Measurements from ENCODE around the gene ZFP91. TPM values are rescaled to one million over a fixed set of nuclear protein-coding genes. Genes with fewer than 3 reads are reported as not detected.

ZFP91 gene
- total and polyA plus RNA-seq, 9 of the 15 experiments (the other 6 are each of a cell fraction or from before 2014, with no cell fraction given): 17.6 to 58.3 (median 34.0) TPM

DNA sequence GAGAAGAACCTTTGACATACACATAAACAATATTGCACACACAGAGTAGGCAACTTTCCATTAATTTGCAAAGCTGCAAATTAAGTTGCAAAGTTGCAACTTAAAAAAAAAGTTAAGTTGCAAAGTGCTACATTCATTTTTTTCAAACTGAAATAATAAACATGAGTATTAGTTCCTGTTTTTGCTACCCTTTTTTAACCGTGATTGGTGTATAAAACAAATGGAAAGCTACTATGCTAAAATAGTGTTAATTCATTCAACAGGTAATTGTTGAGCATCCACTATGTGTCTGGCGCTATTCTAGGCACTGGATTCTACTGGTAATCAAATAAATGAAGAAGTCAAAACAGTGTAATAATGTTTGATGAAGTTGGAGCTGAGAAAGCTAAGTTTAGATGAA, 8.1 kb downstream of the ZFP91 start:
- FAIRE-seq: no peak
- intact Hi-C loops (cut with micrococcal nuclease): no loop called here
- WGBS (ENCODE audit: insufficient coverage, low coverage, missing lambda C conversion rate): 80% methylated on average over 2 of the region's 2 CpGs
- no peak for TF ChIP-seq RBM17 (IDR thresholded peaks at IDR 0.05; ENCODE audit: borderline replicate concordance, low read depth, low read length)
- TF ChIP-seq CREM (IDR thresholded peaks at IDR 0.05; ENCODE audit: low read depth): no peak
- no peak for TF ChIP-seq HDAC1 (IDR thresholded peaks at IDR 0.05)
- no peak for TF ChIP-seq ATF7 (IDR thresholded peaks at IDR 0.05)
- TF ChIP-seq ZNF146 (CRISPR knock-in tag; IDR thresholded peaks at IDR 0.05; ENCODE audit: unreplicated experiment): no peak
- TF ChIP-seq, protein P1, sequence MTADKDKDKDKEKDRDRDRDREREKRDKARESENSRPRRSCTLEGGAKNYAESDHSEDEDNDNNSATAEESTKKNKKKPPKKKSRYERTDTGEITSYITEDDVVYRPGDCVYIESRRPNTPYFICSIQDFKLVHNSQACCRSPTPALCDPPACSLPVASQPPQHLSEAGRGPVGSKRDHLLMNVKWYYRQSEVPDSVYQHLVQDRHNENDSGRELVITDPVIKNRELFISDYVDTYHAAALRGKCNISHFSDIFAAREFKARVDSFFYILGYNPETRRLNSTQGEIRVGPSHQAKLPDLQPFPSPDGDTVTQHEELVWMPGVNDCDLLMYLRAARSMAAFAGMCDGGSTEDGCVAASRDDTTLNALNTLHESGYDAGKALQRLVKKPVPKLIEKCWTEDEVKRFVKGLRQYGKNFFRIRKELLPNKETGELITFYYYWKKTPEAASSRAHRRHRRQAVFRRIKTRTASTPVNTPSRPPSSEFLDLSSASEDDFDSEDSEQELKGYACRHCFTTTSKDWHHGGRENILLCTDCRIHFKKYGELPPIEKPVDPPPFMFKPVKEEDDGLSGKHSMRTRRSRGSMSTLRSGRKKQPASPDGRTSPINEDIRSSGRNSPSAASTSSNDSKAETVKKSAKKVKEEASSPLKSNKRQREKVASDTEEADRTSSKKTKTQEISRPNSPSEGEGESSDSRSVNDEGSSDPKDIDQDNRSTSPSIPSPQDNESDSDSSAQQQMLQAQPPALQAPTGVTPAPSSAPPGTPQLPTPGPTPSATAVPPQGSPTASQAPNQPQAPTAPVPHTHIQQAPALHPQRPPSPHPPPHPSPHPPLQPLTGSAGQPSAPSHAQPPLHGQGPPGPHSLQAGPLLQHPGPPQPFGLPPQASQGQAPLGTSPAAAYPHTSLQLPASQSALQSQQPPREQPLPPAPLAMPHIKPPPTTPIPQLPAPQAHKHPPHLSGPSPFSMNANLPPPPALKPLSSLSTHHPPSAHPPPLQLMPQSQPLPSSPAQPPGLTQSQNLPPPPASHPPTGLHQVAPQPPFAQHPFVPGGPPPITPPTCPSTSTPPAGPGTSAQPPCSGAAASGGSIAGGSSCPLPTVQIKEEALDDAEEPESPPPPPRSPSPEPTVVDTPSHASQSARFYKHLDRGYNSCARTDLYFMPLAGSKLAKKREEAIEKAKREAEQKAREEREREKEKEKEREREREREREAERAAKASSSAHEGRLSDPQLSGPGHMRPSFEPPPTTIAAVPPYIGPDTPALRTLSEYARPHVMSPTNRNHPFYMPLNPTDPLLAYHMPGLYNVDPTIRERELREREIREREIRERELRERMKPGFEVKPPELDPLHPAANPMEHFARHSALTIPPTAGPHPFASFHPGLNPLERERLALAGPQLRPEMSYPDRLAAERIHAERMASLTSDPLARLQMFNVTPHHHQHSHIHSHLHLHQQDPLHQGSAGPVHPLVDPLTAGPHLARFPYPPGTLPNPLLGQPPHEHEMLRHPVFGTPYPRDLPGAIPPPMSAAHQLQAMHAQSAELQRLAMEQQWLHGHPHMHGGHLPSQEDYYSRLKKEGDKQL (CRISPR knock-in tag; IDR thresholded peaks at IDR 0.05; ENCODE audit: borderline replicate concordance): no peak
- no peak for TF ChIP-seq PTRF (tag; IDR thresholded peaks at IDR 0.05)
- no peak for TF ChIP-seq PRPF4 (IDR thresholded peaks at IDR 0.05; ENCODE audit: insufficient read depth, low read depth, low read length, poor library complexity, severe bottlenecking)
- TF ChIP-seq TRIM28 (IDR thresholded peaks at IDR 0.05): no peak
- no peak for TF ChIP-seq CREBBP (IDR thresholded peaks at IDR 0.05; ENCODE audit: low read depth, low read length)
- no peak for TF ChIP-seq SREBF2 (CRISPR knock-in tag; IDR thresholded peaks at IDR 0.05)
- TF ChIP-seq, protein P2, sequence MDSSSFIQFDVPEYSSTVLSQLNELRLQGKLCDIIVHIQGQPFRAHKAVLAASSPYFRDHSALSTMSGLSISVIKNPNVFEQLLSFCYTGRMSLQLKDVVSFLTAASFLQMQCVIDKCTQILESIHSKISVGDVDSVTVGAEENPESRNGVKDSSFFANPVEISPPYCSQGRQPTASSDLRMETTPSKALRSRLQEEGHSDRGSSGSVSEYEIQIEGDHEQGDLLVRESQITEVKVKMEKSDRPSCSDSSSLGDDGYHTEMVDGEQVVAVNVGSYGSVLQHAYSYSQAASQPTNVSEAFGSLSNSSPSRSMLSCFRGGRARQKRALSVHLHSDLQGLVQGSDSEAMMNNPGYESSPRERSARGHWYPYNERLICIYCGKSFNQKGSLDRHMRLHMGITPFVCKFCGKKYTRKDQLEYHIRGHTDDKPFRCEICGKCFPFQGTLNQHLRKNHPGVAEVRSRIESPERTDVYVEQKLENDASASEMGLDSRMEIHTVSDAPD (CRISPR knock-in tag; IDR thresholded peaks at IDR 0.05): no peak
- TF ChIP-seq ESRRA (IDR thresholded peaks at IDR 0.05; ENCODE audit: borderline replicate concordance, low read depth): no peak
- no peak for TF ChIP-seq ZBED1 (IDR thresholded peaks at IDR 0.05)
- H3K9me1 ChIP-seq (ENCODE audit: control insufficient read depth, insufficient read depth, low read length): no peaks in the 10 kb centered on the region
- no peak overlapping the region for H2AFZ ChIP-seq (ENCODE audit: low read depth, low read length)
- DNase-seq (ENCODE audit: extremely low read depth in 1 of 4, low spot score in 3 of 4): no peak
- no peak overlapping the region for H3K9ac ChIP-seq (ENCODE audit: insufficient read depth in 1 of 2, low read depth in 2 of 2, low read length in 2 of 2)
- H3K4me3 ChIP-seq: no peak overlapping the region
- BruUV-seq (replicated peaks): no TSS peak
- ATAC-seq: no peak
- H3K27ac ChIP-seq (ENCODE audit: extremely low read depth, low read depth, low read length): no peak overlapping the region
- no peak overlapping the region for H3K4me2 ChIP-seq (ENCODE audit: insufficient read depth, low read length)
- in situ Hi-C loops (cut with MboI): no loop called here
- no peaks in the 10 kb centered on the region for H3K9me3 ChIP-seq (replicated peaks; ENCODE audit: control insufficient read depth, insufficient read depth, low read depth, low read length)
- ChIA-PET POLR2A (no interaction called here), CTCF (ENCODE audit: low intra/inter-chr PET ratio) (no interaction called here)
- H3K36me3 ChIP-seq (ENCODE audit: control insufficient read depth, insufficient read depth, low read length): peaks cover 67% of the 10 kb centered on the region
- H4K20me1 ChIP-seq (replicated peaks; ENCODE audit: control insufficient read depth, insufficient read depth, low read length): 0 out of 2 replicates have a peak, but pooled peaks cover under 1% of the 10 kb centered on the region
- H3K27me3 ChIP-seq (ENCODE audit: control insufficient read depth in 2 of 2, insufficient read depth in 2 of 2, low read length in 2 of 2): no peaks in the 10 kb centered on the region
- H3K4me1 ChIP-seq (replicated peaks in 1 of 2; ENCODE audit: control insufficient read depth in 2 of 2, insufficient read depth in 2 of 2, low read length in 2 of 2): no peaks in the 10 kb centered on the region; a peak in 3 of 5 replicates
- peaks cover 99% of the 10 kb centered on the region for H3K79me2 ChIP-seq (ENCODE audit: control insufficient read depth, insufficient read depth, low read length)

Data from K562 (cell line).